Neural crest cell (in vitro differentiated cells): Measurements from ENCODE around the gene PCP2. TPM values are rescaled to one million over a fixed set of nuclear protein-coding genes. Genes with fewer than 3 reads are reported as not detected.

Source experiments
- DNase-seq: peaks from one replicate; pipeline ENCODE4 v3.0.0; 2021; ENCODE audit warnings: low read depth, mixed read lengths, low spot score
- H3K27ac Mint-ChIP-seq: one replicate; pipeline ENCODE4 v1.8.0; 2021; ENCODE audit warnings: mild to moderate bottlenecking, mixed read lengths; ENCODE audit not compliant: unreplicated experiment
- H3K27me3 Mint-ChIP-seq: 2 replicates; pipeline ENCODE4 v1.8.0; 2021; ENCODE audit warnings: low read depth, mild to moderate bottlenecking, mixed read lengths
- H3K36me3 Mint-ChIP-seq: 2 replicates; pipeline ENCODE4 v1.8.0; 2021; ENCODE audit warnings: low read depth, mild to moderate bottlenecking, mixed read lengths
- H3K4me1 Mint-ChIP-seq: 2 replicates; pipeline ENCODE4 v1.8.0; 2021; ENCODE audit warnings: mixed read lengths
- H3K4me3 Mint-ChIP-seq: one replicate; pipeline ENCODE4 v1.8.0; 2021; ENCODE audit warnings: mild to moderate bottlenecking, mixed read lengths
- H3K9me3 Mint-ChIP-seq: 2 replicates; pipeline ENCODE4 v1.8.0; 2021; ENCODE audit warnings: mixed read lengths
- CTCF ChIP-seq: fragments of 200-600 bp; sonication (generic); conservative IDR thresholded peaks from 2 replicates; pipeline ENCODE4 v1.5.0; 2021; ENCODE audit warnings: antibody characterized with exemption, mild to moderate bottlenecking
- total RNA-seq: library from RNA; stranded (reverse); gene quantifications from 2 replicates; pipeline ENCODE4 v1.2.1, GENCODE V29; 2021

PCP2 gene
- total RNA-seq, 1 donor from 2014 or later: not detected

GRCh38 chr19:7679771-7680605 is 46.5 kb upstream of the PCP2 start:
- Mint-ChIP-seq H3K9me3 (no peaks in the 10 kb centered on the region), H3K27ac (no peak overlapping the region), H3K4me3 (peak overlapping the region; percentile 90), H3K27me3 (peaks cover 41% of the 10 kb centered on the region), H3K36me3 (no peaks in the 10 kb centered on the region), H3K4me1 (peaks cover 4% of the 10 kb centered on the region)
- no peak for DNase-seq
- TF ChIP-seq CTCF: no peak

GRCh38 chr19:7678971-7679751 is 45.6 kb upstream of the PCP2 start:
- Mint-ChIP-seq H3K4me3 (peak overlapping the region; percentile 90), H3K27ac (no peak overlapping the region), H3K9me3 (peaks cover 3% of the 10 kb centered on the region), H3K4me1 (peaks cover 4% of the 10 kb centered on the region), H3K27me3 (peaks cover 48% of the 10 kb centered on the region), H3K36me3 (no peaks in the 10 kb centered on the region)
- DNase-seq: no peak
- TF ChIP-seq CTCF: no peak

- Mint-ChIP-seq H3K4me3 (peak overlapping the region; percentile 41), H3K27ac (no peak overlapping the region), H3K36me3 (no peaks in the 10 kb centered on the region), H3K9me3 (peaks cover 3% of the 10 kb centered on the region), H3K4me1 (peaks cover 4% of the 10 kb centered on the region), H3K27me3 (peaks cover 62% of the 10 kb centered on the region)
- TF ChIP-seq CTCF: no peak
- DNase-seq: no peak
Measured at GRCh38 chr19:7677669-7678311, 44.3 kb upstream of the PCP2 start.

- H3K36me3 Mint-ChIP-seq: no peaks in the 10 kb centered on the region
- TF ChIP-seq CTCF: no peak
- no peak for DNase-seq
- H3K27ac Mint-ChIP-seq: no peak within 1 kb of the TSS
- H3K4me1 Mint-ChIP-seq: peaks cover 3% of the 10 kb centered on the region
- H3K4me3 Mint-ChIP-seq: peak within 1 kb of the TSS; percentile 41
- peaks cover 70% of the 10 kb centered on the region for H3K27me3 Mint-ChIP-seq
- H3K9me3 Mint-ChIP-seq: peaks cover 3% of the 10 kb centered on the region
Measured at GRCh38 chr19:7676854-7677253, 43.3 kb upstream of the PCP2 start, which contains the start of gene MCEMP1. TSS of gene MCEMP1 (plus strand) at chr19:7677090. CDS start at chr19:7677121, 31 bp downstream.

GRCh38 chr19:7676376-7676775 is 42.9 kb upstream of the PCP2 start:
- H3K27me3 Mint-ChIP-seq: peaks cover 75% of the 10 kb centered on the region
- no peak for TF ChIP-seq CTCF
- no peak for DNase-seq
- no peaks in the 10 kb centered on the region for H3K4me1 Mint-ChIP-seq
- no peak overlapping the region for H3K27ac Mint-ChIP-seq
- H3K9me3 Mint-ChIP-seq: peaks cover 3% of the 10 kb centered on the region
- H3K4me3 Mint-ChIP-seq: no peak overlapping the region
- H3K36me3 Mint-ChIP-seq: no peaks in the 10 kb centered on the region
